Measurements from ENCODE around the gene LYZL1. TPM values are rescaled to one million over a fixed set of nuclear protein-coding genes. Genes with fewer than 3 reads are reported as not detected.
"Not testable (repeated sequence)": the region's sequence is repeated elsewhere in the genome, so short reads cannot be mapped to it uniquely, and the experiment has no call there.

The LYZL1 gene
- total RNA-seq, 2 donors from 2014 or later, result not detected

GRCh38 chr10:29353887-29354561 lies 65.2 kb downstream of the LYZL1 start:
- DNase-seq (no peak), ATAC-seq (no peak)
- intact Hi-C loops (cut with DNase I), result no loop called here

DNA sequence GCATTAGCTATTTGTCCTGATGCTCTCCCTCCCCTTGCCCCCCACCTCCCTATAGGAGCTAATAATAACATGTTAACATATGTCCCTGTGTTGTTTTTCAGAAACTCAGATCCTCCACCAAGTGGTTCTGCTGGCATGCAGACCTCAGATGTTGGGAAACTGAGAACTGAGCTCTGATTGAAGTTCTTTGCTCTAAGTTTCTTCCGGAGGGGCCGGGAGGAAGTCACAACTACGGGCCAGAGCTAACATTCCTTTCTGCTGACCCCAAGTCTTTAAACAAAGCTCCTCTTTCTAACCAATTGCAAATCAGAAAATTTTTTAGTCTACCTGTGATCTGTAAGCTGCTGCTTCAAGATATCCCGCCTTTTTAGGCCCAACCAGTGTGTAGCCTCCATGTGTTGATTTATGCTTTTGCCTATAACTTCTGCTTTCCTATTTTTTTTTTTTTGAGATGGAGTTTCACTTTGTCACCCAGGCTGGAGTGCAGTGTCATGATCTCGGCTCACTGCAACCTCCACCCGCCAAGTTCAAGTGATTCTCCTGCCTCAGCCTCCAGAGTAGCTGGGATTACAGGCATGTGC lies 66.6 kb downstream of the LYZL1 start:
- intact Hi-C loops (cut with DNase I), result no loop called here
- ATAC-seq, result no peak
- no peak for DNase-seq

DNA sequence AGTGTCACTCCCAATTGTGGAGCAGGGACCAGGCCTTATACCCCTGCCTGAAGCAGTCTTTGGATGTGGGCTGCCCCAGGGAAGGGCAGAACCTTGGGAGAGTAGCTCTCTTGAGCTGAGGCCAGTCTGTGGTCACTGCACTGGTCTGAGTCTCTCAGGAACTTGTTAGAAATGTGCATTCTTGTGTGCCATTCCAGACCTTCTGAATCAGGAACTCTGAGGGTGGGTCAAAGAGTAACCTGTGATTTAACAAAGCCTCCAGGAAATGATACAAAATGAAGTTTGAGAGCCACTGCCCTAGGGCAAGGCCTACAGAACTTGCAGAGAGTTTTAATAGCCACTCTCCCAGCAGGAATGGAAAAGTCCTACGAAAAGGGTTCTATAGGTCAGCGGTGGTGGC lies 68.1 kb downstream of the LYZL1 start:
- no peak for ATAC-seq
- intact Hi-C loops (cut with DNase I), result no loop called here
- DNase-seq, result no peak

- ATAC-seq (no peak), DNase-seq (no peak)
- intact Hi-C loops (cut with DNase I), result no loop called here
These were observed 69.2 kb downstream of the LYZL1 start for GRCh38 chr10:29358010-29358616.

DNA sequence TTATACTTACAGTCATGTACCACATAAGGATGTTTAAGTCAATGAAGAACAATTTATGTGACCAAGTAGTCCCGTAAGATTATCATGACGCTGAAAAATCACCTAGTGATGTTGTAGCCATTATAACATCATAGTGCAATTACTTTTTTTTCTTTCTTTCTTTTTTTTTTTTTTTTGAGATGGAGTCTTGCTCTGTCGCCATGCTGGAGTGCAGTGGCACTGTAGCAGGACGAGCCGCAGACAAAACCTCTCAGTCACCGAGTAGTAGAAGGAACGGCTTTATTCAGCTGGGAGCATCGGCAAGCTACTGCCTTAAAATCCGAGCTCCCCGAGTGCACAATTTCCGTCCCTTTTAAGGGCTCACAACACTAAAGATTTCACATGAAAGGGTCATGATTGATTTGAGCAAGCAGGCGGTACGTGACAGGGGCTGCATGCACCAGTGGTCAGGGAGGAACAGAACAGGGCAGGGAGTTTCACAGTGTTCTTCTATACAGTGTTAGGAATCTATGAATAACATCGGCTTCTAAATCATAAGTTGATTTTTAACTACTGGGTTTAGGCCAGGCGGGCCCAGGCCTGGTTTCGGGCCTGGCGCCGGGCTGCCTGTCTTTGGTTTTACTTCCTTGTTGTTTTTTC lies 71.5 kb downstream of the LYZL1 start:
- intact Hi-C loops (cut with DNase I); ATAC-seq; DNase-seq: not testable (repeated sequence)
